ENCODE results near the gene EPHA1. TPM values are rescaled to one million over a fixed set of nuclear protein-coding genes. Genes with fewer than 3 reads are reported as not detected.
"Not testable (repeated sequence)": the region's sequence is repeated elsewhere in the genome, so short reads cannot be mapped to it uniquely, and the experiment has no call there.

Gene EPHA1
- total RNA-seq, 1 donor from 2014 or later: 0.22 TPM

DNA sequence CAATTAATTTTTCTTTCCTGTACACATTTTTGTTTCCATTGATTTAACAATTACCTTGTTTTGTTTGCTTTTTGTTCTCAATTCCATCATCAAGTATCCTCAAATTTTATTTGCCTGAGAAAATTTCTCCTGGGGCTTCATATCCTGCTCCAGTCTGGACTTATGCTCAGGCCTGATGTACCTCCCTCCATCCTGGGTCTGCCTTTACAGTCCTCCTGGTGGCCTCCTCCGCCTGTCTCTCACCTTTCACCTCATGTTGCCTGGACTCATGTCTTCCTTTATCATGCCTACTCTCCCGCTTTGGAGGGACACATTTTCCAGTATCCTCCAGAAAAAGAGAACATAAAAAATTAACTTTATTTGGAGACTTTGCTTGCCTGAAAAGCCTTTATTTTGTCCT lies 22.5 kb upstream of the EPHA1 start:
- no peak for DNase-seq (ENCODE audit: low spot score)

DNA sequence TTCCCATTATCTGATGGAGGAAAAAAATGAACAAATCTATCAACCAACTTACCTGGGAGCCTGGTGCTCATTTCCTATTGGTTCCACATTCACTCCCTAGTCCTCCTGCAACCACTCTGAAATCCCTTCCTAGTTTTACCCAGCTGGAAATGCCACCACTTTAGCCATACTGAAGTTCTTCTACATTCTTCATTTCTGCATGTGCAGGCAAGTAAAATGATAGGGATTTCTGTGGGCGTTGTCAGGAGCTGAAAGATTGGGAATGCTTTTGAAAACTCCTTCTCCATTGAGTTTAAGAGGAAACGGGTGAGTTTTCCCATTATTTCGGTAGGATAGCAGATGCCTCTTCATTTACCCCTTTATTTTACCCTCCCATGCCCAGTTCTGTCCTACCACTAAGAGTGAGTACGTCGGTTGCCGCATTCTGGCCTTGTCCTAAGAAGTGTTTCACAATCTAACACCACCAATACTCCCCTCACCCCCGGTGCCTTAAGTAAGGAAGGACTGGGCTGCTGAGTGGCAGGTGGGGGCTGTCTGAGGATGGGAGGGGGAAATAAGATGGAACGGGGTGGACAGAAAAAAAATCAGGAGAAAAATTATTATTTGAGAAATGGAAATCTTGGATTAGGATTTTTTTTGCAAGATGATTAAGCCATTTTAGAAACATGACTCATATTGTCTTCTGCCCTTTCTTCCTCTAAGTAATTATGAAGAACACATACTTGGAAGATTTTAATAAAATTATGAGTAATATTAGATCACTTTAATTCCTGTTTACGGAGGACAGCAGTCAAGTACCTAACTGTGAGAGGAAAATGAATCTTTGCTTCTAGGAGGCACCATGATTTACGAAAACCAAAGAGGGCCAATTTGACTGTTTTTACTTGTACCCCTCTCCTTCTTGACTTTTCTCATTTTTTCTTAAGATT lies 21.4 kb upstream of the EPHA1 start:
- DNase-seq (ENCODE audit: low spot score): no peak

DNA sequence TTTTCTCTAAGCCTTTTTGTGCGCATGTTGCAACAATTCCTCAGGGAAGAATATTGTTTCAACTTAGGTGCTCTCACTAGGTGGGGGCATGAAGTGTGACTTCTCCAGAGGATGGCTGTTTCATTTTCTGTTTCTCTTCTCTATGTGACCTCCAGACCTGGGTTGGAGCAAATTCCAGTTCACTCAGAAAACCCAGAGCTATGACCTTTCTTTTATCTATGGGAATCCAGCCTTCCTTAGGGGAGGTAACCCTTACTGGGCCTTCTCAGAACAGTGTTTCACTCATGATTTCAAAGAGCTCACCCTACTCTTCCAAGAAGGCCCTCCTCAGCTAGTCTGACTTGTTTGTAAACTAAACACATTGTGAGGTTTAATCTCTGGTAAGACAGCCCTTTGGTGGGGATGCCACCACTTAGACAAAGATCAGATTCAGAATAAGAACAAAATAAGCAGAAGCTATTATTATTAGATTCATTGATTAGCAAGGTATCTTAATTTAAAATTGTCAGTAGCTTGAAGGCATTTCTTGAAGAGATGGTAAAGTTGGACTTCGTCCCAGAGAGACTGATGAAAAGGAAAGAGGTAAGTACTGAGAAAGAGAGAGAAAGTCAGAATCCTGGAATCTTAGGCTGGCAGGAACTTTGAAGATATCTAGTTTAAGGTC lies 18.0 kb upstream of the EPHA1 start:
- DNase-seq (ENCODE audit: low spot score): no peak

DNA sequence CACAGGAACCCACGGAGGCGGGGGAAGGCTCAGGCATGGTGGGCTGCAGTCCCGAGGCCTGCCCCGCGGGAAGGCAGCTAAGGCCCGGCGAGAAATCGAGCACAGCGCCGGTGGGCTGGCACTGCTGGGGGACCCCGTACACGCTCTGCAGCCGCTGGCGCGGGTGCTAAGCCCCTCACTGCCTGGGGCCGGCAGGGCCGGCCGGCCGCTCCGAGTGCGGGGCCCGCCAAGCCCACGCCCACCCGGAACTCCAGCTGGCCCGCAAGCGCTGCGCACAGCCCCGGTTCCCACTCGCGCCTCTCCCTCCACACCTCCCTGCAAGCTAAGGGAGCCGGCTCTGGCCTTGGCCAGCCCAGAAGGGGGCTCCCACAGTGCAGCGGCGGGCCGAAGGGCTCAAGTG lies 15.8 kb upstream of the EPHA1 start:
- DNase-seq (ENCODE audit: low spot score): not testable (repeated sequence)

DNA sequence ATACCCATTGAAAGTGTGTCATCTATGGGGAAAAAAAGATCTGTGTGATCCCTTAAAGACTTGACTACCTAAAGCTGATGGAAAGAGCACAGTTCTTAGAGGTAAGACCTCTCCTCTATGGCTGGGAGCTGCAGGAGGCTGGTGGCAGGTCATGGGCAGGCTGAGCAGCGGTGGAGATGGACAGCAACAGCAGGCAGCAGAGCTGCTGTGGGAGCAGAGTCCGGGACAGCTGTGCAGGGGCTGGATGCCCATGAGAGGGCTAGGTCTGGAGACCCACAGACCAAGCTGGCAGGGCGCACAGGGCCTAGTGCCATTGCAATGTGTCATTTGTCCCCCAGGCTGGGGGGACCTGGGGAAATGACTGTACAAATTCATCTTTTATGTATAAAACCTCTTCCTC lies 13.4 kb upstream of the EPHA1 start:
- no peak for DNase-seq (ENCODE audit: low spot score)

DNA sequence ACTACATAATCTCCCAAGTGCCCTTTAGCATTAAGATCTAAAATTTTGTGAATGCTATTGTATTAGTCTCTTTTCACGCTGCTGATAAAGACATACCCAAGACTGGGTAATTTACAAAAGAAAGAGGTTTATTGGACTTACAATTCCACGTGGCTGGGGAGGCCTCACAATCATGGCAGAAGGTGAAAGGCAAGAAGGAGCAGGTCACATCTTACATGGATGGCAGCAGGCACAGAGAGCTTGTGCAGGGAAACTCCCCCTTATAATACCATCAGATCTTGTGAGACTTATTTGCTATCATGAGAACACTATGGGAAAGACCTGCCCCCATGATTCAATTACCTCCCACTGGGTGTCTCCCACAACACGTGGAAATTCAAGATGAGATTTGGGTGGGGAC lies 12.0 kb upstream of the EPHA1 start:
- not testable (repeated sequence) for DNase-seq (ENCODE audit: low spot score)

DNA sequence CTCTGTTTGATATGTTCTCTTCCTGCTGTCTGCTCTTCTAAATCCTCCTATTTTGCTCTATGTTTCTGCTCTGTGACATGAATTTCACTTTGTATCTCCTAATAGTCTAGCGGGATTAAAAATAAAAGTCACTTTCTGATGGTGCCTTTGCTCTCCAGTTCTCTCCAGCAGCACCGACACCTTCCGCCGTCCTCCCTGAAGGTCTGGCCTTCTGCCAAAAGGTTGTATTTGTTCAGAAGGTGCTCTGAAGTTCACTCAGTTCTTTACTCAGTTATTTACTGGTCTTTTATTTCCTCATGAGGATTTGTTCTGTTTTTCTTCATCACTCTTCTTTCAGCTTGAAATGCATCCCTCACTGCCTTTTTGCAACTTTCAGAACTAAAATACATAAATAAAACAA lies 11.2 kb upstream of the EPHA1 start:
- no peak for DNase-seq (ENCODE audit: low spot score)

DNA sequence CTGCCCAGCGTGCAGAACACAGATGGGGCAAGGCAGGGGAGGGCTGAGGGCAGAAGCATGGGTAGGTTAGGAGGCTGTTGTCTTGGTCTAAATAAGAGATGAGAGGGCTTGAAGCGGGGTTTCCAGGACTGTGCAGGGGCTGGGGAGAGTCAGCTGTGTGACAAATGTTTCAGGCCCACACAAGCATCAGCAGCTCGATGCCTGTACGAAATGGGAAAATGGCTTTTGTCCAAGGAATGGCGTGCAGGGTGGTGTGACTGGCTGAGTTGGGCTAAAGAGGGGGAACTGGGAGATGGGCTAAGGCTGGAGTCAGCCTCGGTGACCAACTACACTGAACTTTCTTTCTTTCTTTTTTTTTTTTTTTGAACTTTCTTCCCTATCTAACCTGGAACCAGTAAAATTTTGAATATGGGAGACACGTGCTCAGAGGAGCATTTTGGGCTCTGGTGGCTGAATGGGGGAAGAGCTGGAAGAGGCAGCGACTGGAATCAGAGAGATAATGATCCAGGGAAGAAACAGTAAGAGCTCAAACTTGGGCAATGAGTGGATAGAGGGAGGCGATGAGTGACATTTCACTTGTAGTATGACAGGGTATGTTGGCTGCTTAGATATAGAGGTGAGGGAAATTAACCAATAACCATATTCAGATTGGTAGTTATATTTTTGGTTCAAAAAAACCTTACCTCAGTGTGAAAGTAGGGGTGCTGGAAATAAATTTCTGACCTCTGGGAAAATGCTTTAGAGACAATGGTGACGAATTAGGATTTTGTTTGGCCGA lies 10.2 kb upstream of the EPHA1 start:
- DNase-seq (ENCODE audit: low spot score): no peak

DNA sequence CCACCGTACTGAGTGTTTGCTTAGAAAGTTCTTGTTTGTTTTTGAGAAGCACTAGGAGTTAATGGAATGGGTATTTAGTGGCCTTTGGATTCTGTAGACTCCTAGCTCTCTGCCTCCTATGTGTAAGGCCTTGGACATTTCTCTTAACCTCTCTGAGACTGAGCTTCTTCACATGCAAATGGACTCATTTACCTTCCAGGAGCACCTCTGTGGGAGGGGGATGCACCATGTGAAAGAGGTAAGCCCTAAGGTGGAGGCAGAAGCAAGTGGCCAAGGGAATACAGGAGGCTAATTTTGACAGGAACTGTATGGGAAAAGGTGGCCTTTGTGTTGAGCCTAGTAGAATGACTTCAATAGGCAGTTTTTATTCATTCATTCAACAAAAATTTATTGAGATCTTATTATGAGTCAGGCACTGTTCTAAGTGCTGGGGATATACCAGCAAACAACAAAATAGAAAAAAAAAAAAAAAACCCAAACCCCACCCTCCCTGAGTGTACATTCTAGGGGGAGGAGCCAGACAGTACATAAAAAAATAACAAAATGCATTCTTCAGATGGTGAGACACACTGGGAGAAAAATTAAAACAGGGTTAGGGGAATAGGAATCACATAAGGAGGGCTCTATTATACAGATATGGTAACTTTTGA lies 9.2 kb upstream of the EPHA1 start:
- DNase-seq (ENCODE audit: low spot score): no peak

DNA sequence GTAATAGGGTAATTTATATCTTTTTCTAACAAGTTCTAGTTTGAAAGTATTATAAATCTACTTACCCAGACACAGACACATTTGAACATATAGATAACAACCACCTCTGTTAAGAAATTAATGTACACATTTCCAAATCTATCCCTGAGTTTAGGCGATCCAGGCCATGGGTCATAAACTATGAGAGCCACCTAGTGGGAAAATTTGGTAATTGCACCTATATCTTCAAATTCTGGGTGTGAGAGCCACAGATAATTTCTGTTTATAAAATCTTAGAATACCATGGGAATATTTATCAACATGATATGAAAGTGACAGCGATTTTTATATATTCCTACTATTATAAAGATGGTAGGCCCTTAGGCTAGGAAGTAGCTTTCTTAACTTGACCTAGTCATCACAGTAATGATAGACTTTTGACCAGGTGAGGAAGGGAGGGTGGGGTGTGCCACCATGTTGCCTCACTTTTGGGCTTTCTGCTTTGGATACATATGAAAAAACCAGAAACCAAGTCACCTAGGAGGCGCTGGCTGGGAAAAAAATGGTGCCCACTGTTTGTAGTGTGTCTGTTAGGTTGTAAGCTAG lies 8.0 kb upstream of the EPHA1 start:
- no peak for DNase-seq (ENCODE audit: low spot score)

DNA sequence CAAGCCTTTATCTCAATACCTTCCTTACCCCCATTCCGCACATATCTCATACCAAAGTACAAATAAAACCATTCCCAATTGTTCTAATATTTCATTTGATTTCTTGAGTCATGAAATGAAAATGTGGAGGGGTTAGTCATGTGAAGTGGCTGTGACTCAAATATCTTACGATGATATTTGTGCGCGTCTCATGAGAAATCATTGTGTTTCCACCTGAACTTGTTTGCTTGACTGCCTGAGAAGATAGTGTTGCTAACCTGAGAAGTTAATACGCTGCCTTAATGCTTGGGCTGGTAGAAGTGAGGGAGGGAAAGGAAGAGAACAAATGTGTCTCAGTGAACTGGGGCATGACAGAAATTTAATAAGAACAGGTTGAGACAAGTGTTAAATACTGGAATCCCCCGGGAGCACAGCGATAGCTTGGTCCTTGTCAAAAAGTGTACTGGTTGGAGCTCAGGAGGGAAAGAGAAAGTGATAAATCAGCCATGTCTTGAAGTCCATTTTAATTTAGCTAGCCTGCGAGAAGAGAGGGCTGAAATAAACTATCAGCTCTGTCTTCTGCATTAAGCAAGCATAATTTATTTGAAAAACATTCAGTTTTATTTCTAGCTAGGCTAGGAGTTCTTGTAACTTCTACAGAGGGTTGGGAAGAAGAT lies 7.2 kb upstream of the EPHA1 start:
- no peak for DNase-seq (ENCODE audit: low spot score)

DNA sequence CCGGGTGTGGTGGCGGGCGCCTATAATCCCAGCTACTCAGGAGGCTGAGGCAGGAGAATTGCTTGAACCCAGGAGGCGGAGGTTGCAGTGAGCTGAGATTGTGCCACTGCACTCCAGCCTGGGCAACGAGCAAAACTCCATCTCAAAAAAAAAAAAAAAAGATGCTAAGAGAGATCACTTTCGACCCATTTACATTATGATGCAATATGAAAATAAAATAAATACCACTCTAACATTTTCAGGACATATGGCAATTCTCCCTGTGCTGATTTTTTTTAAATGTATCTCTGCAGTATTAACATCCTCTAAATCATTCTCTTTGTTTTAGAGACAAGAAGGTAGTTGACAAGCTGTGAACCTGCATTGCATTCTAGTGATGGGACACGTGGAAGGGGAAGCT lies 6.6 kb upstream of the EPHA1 start:
- not testable (repeated sequence) for DNase-seq (ENCODE audit: low spot score)

DNA sequence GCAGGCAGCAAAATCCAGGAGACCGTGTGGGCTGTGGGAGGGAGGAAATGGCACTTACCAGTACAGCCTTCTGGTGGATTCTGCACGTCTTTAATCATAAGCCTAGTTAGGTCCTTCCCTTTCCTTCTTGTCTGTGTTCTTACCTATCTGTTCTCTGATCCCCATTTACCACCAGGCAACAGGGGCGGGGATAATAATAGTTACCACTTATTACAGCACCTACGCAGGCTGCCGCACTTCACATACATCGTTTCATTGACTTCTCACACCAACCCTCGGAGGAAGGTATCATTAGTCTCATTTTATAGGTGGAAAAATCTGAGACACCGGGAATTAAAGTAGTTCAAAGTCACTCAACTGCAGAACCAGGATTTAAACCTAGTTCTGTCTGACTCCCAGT lies 4.5 kb upstream of the EPHA1 start:
- DNase-seq (ENCODE audit: low spot score): no peak

DNA sequence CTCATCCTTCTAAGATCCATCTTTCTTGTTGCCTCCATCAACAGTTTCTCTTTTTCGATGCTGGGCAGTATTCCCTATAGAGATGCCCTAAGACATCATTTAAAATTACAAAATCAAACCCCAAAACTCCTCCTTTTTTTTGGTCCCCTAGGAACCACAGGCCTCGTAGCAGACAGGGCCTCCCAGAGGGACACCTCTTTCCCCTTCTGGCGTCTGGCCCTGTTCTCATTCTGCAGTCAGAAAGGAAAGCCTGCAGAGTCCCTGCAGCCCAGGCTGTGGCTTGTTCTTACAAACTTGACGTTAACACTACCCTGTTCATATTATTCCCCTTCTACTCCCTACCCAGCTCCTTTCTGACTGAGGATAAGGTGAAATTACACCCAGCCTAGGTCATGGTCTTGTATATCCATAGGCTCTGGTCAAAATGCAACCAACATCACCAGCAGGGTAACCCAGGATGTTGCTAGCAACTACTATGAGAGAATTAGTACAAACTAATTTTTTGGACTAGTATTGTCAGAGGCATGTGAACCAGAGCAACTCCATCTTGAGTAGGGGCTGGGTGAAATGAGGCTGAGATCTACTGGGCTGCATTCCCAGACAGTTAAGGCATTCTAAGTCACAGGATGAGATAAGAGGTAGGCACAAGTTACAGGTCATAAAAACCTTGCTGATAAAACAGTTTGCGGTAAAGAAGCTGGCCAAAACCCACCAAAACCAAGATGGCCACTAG lies 3.5 kb upstream of the EPHA1 start:
- no peak for DNase-seq (ENCODE audit: low spot score)

DNA sequence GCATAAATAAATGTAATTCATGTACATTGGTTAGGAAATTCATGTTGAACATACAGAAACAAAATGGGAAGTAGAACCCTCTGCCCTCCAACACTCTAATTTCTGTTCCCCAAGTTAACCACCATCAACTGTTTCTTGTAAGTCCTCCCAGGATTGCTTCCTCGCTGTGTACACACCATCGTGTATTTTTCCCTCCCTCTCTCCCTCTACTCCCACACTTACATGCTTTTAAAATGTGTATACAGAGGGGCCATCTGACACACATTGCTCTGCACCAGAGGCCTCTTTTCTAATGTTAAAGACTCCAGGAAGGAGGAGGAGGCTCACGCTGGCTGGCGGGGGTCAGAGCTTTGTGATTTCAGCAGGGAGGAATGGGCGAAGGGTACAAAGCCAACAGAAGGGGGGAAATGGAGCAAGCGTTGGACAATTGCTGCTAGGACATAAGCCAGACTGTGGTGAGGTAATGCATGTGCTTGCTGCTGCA lies 1.9 kb upstream of the EPHA1 start:
- no peak for DNase-seq (ENCODE audit: low spot score)

DNA sequence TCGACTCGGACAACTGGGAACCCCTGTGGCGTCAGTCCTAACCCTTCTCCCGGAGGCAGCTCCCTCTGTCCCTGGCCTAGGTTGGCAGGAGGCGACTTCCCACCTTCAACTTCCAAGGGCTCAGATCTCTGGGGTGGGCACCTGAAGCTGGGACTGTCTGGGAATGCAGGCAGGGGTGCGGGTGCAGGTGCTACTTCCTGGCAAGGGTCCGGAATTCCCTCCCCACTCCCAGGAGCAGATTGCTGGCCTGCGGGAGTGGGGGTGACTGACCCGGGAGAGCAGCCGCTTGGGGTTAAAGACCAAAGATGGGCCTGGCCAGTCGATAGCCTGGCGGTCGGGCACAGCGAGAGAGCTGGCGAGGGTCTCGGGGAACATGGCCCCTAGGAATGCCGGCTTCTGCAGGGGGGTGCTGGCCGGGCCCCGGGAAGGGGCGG lies 387 bp downstream of the EPHA1 start:
- no peak for DNase-seq (ENCODE audit: low spot score)

DNA sequence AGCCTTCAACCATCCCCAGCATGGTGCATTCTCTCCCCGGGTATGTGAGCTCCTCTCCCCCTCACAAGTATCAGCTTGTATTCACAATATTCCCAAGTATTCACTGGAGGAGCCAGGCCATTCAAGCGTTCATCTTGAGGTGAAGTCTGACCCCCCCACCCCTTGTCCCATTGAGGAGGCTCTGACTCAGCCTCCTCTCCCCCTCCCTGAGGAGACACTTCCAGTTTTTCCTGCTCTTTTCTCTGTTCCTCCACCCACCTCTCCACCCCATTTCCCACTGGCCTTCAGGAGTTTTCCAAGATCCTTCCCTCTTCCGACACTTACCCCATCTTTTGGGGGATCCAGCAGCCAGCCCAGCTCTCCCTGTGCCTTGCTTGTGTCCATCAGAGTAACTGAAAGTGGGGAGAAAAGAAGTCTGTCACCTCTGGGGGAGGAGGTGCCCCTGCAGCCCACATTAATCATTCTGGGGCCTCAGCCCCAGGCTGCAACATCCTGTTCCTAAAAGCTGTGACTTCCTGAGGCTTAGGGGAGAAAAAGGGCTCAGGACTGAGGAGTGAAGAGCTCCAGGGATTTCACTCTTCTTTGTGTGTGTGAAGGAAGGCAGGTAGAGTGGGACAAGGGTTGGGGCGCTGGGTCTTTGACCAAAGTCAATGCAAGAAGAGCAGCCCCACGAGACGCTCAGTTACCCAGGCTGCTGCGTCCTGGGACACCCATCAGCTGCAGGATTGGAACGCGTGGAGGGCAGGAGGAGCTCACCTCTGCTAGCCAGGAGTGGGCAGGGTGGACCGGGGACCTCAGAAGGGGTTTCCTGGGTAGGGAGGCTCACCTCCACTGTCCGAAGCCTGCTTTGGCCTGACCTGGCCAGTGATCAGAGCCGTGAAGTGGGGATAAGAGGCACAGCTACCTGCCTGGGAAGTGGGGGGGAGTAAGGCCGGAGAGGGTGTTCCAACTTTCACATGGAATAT lies 1.1 kb downstream of the EPHA1 start:
- no peak for DNase-seq (ENCODE audit: low spot score)

DNA sequence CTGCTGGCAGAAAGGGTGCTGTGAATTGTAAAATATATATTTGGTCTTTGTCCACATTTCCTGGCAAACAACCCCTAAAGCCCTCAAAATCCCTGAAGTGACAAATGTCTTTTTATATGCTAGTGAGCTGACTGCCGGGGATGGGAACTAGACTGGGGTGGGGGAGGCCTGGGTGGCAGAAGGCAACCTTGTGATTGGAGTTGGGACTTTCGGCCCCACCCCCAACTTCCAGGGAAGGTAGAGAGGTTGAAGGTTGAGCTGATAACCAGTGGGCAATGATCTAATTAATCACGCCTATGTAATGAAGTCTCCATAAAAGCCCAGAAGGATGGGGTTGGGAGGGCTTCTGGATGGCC lies 2.7 kb downstream of the EPHA1 start:
- no peak for DNase-seq (ENCODE audit: low spot score)
